Fibroblast of lung (primary cell): Measurements from ENCODE around the gene ZNHIT1.

Experiments
- CTCF ChIP-seq, 2 donors: IDR thresholded peaks in 1 of 2; conservative IDR thresholded peaks in 1 of 2; 1 replicate in 1 of 2; 2 replicates in 1 of 2; pipeline ENCODE4 v1.5.1; 2011 to 2012; ENCODE audit warnings: low read length in 2 of 2, control low read depth in 1 of 2, inconsistent platforms in 1 of 2, low read depth in 1 of 2, mild to moderate bottlenecking in 1 of 2
- EZH2 ChIP-seq: IDR thresholded peaks from 2 replicates; pipeline ENCODE4 v1.5.1; 2012; ENCODE audit warnings: low read length, control low read depth, mild to moderate bottlenecking; ENCODE audit errors: missing control alignments

- TF ChIP-seq CTCF (conservative IDR thresholded peaks at IDR 0.05 in 1 of 2, IDR thresholded peaks at IDR 0.05 in 1 of 2; ENCODE audit: low read depth in 1 of 2, low read length in 2 of 2) (peak; percentile 76 to 81), EZH2 (no peak)
Observed at GRCh38 chr7:101244375-101245146, 26.6 kb downstream of the ZNHIT1 start, which contains the start of gene FIS1.
